GM18526 (cell line): ENCODE measurements around the gene ARHGEF10L.

Experiments used
- POLR2A ChIP-seq: IDR thresholded peaks from 3 replicates; pipeline ENCODE4 v1.6.1; 2011; ENCODE audit not compliant: insufficient read length; ENCODE audit errors: extremely low read depth

Gene ARHGEF10L

DNA sequence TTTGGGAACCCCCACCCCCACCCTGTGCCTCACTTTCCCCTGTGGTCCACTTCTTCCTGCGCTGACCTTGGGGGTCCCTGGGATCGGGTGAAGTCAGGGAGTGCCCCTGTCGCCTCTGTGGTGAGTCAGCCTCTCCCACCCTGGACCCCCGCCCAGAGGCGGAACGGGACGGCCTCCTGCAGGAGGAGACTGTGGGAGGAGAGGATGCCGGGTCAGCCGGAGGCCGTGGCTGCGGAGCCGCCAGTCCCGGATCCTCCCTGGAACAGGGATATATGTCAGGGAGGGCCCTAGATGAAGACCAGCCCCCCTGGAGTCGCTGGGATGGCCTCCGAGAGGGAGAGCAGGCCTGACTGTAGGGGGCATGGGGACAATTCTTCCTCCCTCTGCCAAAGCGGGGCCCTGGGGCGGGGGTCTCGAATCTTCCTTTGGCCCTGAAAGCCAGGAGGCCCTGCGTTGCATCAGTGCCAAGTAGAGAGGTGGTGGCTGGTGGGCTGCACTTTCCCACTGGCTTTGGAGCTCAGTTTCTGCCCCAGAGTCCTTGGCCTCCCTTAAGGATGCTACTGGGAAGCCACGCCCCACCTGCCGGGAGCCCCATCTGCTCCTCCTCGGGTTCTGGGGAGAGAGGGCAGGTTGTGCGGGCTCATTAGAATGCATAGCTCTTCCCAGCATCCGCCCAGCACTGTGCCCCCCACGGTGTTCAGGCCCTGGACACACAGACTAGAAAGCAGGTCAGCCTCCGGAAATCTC is 930 bp downstream of the ARHGEF10L start:
- TF ChIP-seq POLR2A: no peak

DNA sequence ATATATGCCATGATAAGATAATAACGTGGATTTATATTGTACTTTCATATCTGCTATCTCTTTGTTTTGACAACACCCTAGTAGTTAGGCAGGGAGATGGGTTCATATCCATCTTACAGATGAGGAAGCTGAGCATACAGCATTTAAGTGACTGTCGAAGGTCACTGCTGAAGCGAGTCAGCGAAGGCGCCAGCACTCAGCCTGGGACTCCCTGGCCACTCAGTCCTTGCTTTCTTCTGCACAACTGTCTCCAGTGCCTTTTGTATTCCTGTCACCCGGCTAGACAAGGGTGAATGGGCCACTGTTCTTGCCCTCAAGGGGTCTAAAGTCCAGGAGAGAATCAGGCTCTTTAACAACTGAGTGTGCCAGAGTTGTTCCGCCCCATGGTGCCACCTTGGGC is 3.1 kb downstream of the ARHGEF10L start:
- no peak for TF ChIP-seq POLR2A

DNA sequence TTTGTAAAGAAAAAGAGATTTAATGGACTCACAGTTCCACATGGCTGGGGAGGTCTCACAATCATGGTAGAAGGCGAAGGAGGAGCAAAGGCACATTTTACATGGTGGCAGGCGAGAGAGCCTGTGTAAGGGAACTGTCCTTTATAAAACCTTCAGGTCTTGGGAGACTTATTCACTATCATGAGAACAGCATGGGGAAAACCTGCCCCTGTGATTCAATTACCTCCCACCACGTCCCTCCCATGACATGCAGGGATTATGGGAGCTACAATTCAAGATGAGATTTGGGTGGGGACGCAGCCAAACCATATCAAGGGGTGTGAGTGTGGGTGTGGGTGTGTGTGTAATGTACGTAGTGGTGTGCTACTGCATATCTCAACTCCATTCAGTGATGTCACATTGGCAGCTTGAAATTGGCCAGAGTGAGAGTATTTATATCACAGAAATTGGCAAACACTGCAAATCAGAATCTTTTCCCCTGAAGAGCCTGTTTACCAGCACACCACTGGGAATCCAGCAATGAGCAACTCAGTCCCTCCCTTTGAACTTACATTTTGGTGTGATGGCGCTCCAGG is 5.4 kb downstream of the ARHGEF10L start:
- TF ChIP-seq POLR2A: no peak

DNA sequence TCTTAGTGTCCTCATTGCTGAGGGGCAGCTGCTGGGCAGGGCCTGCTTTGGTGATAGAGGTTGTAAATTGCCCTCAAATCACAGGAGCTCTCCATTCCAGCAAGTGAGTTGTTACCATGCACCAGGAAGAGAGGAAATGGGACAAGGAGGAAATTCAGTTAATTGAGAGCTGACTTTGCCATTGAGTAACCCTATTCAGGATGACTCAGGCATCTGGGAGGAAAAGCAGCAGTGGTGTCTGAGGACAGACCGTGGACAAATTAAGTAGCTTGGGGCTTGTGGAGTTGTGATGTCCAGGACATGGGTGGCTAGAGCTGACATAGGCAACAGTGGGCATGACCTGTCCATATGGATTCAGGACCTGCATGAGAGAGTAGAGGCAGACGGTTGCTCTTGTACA is 5.9 kb downstream of the ARHGEF10L start:
- TF ChIP-seq POLR2A: no peak

DNA sequence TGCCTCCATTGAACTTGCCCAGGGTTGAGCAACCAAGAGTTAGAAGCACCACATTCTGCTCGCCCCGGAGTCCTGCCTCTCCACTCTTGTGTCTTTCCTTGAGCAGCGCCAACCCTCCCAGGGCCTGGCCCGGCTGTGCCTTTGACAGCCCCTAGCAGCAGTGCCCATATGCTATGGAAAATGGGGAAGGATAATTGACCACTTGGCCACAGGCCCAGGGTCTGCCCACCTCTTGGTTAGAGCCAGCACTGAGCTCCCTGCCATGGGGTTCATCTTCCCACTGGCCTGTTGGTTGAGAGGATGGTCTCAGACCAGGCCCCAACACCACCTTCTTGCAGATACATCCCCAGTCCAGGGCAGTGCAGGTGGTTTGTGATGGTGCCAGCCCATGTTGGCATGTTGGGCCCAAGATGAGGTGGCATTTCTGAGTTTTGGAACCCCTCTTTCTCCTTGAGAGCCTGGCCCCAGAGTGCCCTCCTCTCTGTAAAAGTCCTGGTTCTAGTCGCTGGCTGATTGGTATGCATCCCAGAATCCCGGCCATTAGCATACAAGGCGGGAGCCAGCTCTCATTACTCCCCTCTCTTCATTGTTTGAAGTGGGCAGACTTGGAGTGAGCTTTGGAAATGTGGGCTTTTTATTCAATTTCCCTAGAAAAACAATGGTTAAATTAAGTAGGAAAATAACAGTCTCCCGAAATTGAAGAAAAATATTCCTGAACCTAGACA is 7.6 kb downstream of the ARHGEF10L start:
- no peak for TF ChIP-seq POLR2A

DNA sequence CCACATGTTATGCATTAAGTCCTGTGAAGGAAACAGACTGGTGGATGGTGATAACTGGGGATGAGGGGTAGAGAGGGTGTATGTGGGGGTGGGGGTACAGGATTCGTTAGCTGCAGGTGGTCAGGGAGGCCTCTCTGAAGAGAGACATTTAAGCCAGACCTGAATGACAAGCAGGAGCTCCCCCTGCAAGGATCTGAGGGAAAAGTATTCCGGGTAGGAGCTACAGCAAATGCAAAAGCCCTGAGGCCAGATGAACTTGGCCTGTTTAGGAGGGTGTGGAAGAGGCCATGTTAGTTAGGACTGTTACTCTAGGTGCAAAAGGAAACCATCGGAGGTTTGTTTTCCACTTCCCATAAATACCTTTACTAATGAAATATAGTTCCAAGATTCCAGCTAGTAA is 9.9 kb downstream of the ARHGEF10L start:
- no peak for TF ChIP-seq POLR2A

DNA sequence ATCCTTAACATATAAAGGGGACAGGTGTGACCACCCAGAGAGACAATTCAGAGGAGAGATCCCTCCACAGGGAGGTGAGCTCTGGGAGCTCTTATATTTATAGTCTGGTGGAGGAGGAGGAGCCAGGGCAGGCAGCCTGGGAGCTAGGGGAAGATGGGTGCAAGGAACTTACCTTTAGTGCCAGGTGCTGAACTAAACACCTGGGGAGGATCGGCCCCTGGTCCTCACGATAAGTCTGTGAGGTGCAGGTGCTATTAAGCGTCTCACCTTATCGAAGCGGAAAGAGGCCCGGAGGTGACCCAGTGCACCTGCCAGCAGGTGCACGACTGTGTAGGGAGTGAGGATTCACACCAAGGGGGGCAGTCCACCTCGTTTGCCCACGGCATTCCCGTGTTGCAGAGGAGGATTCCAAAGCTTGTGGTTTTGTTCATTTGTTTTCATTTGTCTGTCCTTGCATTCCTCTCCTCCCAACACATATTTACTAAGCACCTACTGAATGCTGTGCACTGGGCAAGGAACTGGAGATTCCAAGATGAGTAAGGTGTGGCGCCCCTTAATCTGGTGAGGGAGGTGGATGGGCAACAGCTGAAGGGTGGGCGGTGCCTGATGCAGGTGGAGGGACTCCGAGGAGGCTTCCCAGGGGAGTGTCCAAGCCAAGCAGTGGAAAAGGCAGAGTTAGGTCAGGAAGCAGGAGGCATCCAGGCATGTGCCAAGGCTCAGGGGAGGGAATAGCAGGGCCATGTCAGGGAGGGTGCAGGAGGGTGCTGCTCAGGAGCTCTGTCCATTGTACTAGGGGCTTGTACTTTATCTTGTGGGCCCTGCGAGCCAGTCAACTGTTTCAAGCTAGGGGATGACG is 11.5 kb downstream of the ARHGEF10L start:
- TF ChIP-seq POLR2A: no peak

DNA sequence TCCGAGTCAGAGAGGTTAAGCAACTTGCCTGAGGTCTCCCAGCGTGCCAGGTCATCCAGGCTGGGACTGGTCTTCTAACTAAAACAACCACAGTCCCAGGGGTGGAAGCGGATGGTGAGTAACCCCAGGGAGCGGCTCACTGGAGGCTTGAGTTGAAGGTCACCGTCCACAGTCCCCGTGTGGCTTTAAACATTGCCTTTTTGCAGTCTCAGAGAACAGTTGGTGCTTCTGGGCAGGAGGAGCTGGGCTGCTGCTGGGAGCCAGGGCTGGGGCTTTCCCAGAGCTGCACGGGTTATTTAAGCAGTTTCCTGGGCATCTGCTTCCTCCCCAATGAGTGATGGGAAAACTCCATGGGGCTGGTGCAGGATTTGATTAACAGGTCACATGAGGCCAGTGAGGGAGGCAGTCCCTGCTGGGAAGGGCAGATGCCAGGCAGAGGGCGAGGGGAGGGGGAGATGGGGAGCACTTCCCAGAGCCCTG is 12.3 kb downstream of the ARHGEF10L start:
- TF ChIP-seq POLR2A: no peak

DNA sequence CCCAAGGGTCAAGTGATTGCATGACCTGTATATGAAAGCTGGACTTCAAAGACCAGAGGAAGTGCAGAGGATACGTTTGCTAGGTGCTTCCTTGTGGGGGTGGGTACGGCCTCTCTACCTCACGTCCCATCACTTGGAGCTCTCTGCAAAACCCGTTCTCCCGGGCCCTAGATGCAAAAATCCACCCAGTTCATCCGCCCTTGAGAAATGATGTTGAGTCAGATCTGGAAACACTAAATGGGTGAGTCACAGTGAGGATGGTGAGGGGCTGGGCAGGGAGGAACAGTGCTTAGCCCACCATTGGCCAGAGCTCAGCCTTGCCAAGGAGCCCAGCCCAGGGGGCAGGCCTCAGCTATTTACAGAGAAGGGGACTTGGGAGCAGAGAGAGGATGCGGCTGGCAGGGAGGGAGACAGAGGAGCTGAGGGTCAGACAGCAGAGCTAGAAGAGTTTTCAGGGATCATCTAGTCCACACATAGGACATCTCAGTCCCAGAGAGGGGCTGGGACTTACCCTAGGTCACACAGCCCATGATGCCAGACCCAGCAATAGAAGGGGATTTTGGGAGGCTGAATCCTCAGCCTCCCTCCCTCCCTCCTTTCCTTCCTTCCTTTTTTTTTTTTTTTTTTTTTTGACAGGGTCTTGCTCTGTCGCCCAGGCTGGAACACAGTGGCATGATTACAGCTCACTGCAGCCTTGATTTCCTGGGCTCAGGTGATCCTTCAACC is 14.6 kb downstream of the ARHGEF10L start:
- no peak for TF ChIP-seq POLR2A

DNA sequence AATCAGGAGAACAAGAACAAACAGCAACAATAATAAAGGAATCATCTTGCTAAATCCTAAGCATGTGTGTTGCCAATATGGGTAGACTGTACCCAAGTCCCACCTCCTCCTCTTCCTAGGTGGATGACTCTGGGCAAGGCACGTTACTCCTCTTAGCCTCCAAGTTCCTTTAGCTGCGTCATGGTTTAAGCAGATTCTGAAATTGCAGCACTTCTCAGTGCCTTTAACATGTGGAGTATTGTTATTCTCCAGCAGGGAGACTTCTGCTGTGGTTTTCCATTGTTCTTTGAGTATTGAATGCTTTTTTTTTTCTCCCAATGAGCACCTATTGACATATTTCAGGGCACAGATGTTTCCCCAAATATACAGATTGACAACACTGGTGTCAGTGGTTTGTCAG is 15.5 kb downstream of the ARHGEF10L start:
- TF ChIP-seq POLR2A: no peak

DNA sequence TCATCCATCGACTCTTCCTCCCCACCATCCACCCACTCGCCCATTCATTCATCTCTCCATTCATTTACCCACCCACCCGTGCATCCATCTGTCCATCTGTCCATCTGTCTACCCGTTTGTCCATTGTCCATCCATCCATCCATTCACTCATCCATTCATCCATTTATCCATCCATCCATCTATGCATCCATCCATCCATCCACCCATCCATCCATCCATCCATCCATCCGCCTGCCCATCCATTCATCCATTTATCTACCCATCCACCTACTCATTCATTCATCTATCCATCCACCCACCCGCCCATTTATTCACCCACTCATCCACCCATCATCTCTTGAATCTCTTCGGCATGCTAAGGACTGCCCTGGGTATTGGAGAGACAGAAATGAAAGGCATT is 18.5 kb downstream of the ARHGEF10L start:
- TF ChIP-seq POLR2A: no peak

DNA sequence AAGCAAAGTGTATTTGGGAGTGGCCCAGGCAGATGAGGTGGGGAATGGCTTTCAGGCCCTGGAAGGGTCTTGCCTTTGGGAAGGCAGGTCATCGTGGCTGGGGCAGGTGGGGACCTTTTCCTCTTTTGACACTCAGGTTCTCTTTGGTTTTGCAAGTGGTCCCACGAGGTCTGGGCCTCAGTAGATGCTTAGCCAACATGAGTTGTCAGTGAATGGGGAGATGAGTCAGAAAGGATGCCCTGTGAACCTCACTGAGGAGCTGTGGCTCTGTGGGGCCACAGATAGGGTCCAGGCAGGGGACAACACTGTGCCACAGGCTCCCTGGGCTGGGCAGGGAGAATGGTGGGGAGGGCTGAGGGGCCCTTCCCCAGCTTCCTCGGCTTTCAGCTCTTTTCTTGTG is 19.0 kb downstream of the ARHGEF10L start:
- TF ChIP-seq POLR2A: no peak

DNA sequence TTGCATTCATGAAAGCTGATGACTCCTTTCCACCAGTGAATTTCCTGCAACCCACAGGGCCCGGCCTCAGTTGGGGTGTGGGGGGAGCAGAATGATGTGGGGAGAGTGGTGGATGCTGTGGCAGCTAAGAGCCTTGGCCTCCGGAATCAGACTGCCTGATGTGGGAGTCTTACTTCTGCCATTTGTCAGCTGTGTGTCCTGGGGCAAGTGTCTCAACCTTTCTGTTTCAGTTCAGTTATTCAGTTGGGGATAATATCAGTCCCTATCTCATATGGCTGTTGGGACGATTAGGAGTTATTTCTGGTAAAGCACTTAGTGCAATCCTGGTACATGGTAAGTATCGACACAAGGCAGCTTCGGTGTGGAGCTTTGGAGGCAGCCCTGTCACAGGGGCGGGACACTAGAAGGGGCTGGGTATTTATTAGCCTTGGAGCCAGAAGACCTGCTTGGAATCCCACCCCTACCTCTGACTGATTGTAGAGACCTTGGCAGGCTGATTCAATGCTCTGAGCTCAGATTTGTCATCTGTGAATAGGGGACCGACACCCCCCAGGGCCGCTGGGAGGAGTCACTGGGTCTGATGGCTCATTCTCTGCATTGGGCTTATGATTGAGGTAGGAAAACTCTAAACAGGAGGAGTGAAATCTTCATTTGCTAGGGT is 19.6 kb downstream of the ARHGEF10L start:
- TF ChIP-seq POLR2A: no peak
